ENCODE data around the gene PLA2G2C.

Gene PLA2G2C

DNA sequence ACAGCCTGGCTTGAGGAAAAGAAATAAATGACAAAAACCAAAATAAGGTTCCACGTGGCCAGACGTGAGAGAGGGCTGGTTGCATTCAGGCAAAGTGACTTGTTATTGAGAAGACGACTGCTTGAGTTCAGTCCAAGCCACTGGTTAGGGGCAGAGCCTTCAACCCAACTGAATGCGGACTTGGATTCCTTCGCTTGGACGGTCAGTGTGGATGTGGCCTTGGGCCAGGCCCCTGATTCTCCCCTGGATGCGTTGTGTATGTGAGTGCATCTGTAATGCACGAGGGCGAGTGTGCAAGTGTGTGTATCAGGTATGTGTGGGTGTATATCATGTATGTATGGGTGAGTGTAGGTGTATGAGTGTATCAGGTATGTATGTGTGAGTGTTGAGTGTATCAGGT lies 45.3 kb downstream of the PLA2G2C start:
- no peak for DNase-seq
- Histone ChIP-seq H3K9ac (ENCODE audit: low read length) (no peak overlapping the region), H4K20me1 (ENCODE audit: insufficient read depth, low read length) (no peaks in the 10 kb centered on the region), H3K4me1 (ENCODE audit: low read length) (no peaks in the 10 kb centered on the region), H3K27ac (ENCODE audit: low read length) (no peak overlapping the region), H3K36me3 (replicated peaks; ENCODE audit: insufficient read depth, low read length) (no peaks in the 10 kb centered on the region), H3K27me3 (replicated peaks; ENCODE audit: insufficient read depth, low read length) (peaks cover 17% of the 10 kb centered on the region; the same call in 1 of the 2 replicates), H3K9me2 (replicated peaks; ENCODE audit: insufficient read depth, low read length) (no peaks in the 10 kb centered on the region), H3F3A (ENCODE audit: insufficient read depth, low read length) (no peaks in the 10 kb centered on the region), H3K4me3 (ENCODE audit: low read length) (no peak overlapping the region), H3K79me2 (ENCODE audit: low read length) (no peaks in the 10 kb centered on the region), H3K4me2 (ENCODE audit: low read depth, low read length) (no peak overlapping the region), H3K9me3 (replicated peaks; ENCODE audit: insufficient read depth, low read length) (no peaks in the 10 kb centered on the region), H2AFZ (ENCODE audit: low read length) (no peak overlapping the region)
- TF ChIP-seq CTCF (IDR thresholded peaks at IDR 0.05; ENCODE audit: low read length) (no peak), EZH2phosphoT487 (IDR thresholded peaks at IDR 0.05; ENCODE audit: low read length) (no peak), EZH2 (optimal IDR thresholded peaks at IDR 0.05; ENCODE audit: low read depth, low read length) (no peak)

- no peak for TF ChIP-seq CTCF (IDR thresholded peaks at IDR 0.05; ENCODE audit: low read length)
- no peak for TF ChIP-seq EZH2 (optimal IDR thresholded peaks at IDR 0.05; ENCODE audit: low read depth, low read length)
- no peak for TF ChIP-seq EZH2phosphoT487 (IDR thresholded peaks at IDR 0.05; ENCODE audit: low read length)
- Histone ChIP-seq H3K79me2 (ENCODE audit: low read length) (no peaks in the 10 kb centered on the region), H3K4me2 (ENCODE audit: low read depth, low read length) (no peak overlapping the region), H3K4me3 (ENCODE audit: low read length) (no peak overlapping the region), H3K4me1 (ENCODE audit: low read length) (no peaks in the 10 kb centered on the region), H3K36me3 (replicated peaks; ENCODE audit: insufficient read depth, low read length) (no peaks in the 10 kb centered on the region), H3F3A (ENCODE audit: insufficient read depth, low read length) (no peaks in the 10 kb centered on the region), H3K27ac (ENCODE audit: low read length) (no peak overlapping the region), H3K9ac (ENCODE audit: low read length) (no peak overlapping the region), H2AFZ (ENCODE audit: low read length) (no peak overlapping the region), H3K9me3 (replicated peaks; ENCODE audit: insufficient read depth, low read length) (no peaks in the 10 kb centered on the region), H3K27me3 (replicated peaks; ENCODE audit: insufficient read depth, low read length) (peaks cover 17% of the 10 kb centered on the region; the same call in 1 of the 2 replicates), H4K20me1 (ENCODE audit: insufficient read depth, low read length) (no peaks in the 10 kb centered on the region), H3K9me2 (replicated peaks; ENCODE audit: insufficient read depth, low read length) (no peaks in the 10 kb centered on the region)
- DNase-seq = no peak
These were observed 46.3 kb downstream of the PLA2G2C start for GRCh38 chr1:20139776-20140612.

DNA sequence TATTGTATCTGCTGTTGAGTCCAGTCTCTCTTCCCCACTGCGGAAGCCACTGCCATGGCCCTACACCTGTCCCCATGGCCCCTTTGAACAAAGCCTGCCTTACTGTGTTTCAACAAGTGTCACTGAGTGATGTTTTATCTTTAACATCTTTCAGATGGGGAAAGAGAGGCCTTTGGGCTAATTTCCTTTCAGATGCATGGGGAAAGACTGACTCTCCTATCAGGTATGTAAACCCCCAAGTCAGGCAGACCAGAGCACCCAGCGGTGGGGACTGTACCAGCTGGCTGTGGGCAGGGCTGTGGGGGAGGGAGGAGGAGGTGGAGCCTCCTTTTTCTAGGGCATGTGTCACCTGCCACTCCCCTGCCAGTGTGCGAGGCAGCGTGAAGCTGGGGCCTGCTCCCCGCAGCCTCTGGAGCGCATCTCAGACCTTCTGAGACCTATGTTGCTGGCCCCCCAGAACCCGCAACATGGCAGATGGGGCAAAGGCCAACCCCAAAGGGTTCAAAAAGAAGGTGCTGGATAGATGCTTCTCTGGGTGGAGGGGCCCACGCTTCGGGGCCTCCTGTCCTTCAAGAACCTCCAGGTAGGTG lies 47.3 kb downstream of the PLA2G2C start, which contains the start of gene PLA2G2F:
Gene PLA2G2F, plus strand, starts transcription at position 363 of the 590 bp plus-strand sequence. Its CDS starts 105 bp downstream, at position 468.
- no peaks in the 10 kb centered on the region for H4K20me1 ChIP-seq (ENCODE audit: insufficient read depth, low read length)
- peaks cover 22% of the 10 kb centered on the region; the same call in 1 of the 2 replicates for H3K27me3 ChIP-seq (replicated peaks; ENCODE audit: insufficient read depth, low read length)
- TF ChIP-seq EZH2 (optimal IDR thresholded peaks at IDR 0.05; ENCODE audit: low read depth, low read length) (no peak), EZH2phosphoT487 (IDR thresholded peaks at IDR 0.05; ENCODE audit: low read length) (no peak), CTCF (IDR thresholded peaks at IDR 0.05; ENCODE audit: low read length) (no peak)
- H3K9me3 ChIP-seq (replicated peaks; ENCODE audit: insufficient read depth, low read length) = no peaks in the 10 kb centered on the region
- no peaks in the 10 kb centered on the region for H3K79me2 ChIP-seq (ENCODE audit: low read length)
- H3K4me2 ChIP-seq (ENCODE audit: low read depth, low read length) = no peak within 1 kb of the TSS
- no peak within 1 kb of the TSS for H3K9ac ChIP-seq (ENCODE audit: low read length)
- no peak for DNase-seq
- no peaks in the 10 kb centered on the region for H3F3A ChIP-seq (ENCODE audit: insufficient read depth, low read length)
- no peak within 1 kb of the TSS for H3K4me3 ChIP-seq (ENCODE audit: low read length)
- H3K9me2 ChIP-seq (replicated peaks; ENCODE audit: insufficient read depth, low read length) = no peaks in the 10 kb centered on the region
- no peaks in the 10 kb centered on the region for H3K36me3 ChIP-seq (replicated peaks; ENCODE audit: insufficient read depth, low read length)
- no peaks in the 10 kb centered on the region for H3K4me1 ChIP-seq (ENCODE audit: low read length)
- no peak within 1 kb of the TSS for H2AFZ ChIP-seq (ENCODE audit: low read length)
- no peak within 1 kb of the TSS for H3K27ac ChIP-seq (ENCODE audit: low read length)
